AG04450 (cell line): ENCODE results near the gene KLHL42. TPM values are rescaled to one million over a fixed set of nuclear protein-coding genes. Genes with fewer than 3 reads are reported as not detected.

Experiments used
- CTCF ChIA-PET: fragments of 300-600, 350-600 bp; formaldehyde crosslinking; extraction: SDS; loops from one replicate; lab custom pipeline; 2022; ENCODE audit warnings: antibody characterized with exemption, inconsistent platforms; lab: Charles Lee
- POLR2A ChIA-PET: fragments of 350-600 bp; formaldehyde crosslinking; extraction: SDS; loops from one replicate; lab custom pipeline; 2021; ENCODE audit warnings: antibody characterized with exemption, inconsistent platforms; lab: Yijun Ruan, JAX
- DNase-seq: peaks from one replicate; pipeline ENCODE4 v3.0.0-alpha.2; 2011; ENCODE audit warnings: low read depth, low spot score
- H3K27ac ChIP-seq: one replicate; pipeline ENCODE4 v1.5.1; 2012; ENCODE audit warnings: low read depth, low read length, control low read depth
- H3K27me3 ChIP-seq: one replicate; pipeline ENCODE4 v1.6.0; 2012; ENCODE audit warnings: low read length; ENCODE audit not compliant: control insufficient read depth, insufficient read depth
- H3K4me3 ChIP-seq: 2 replicates; pipeline ENCODE4 v1.5.1; 2011; ENCODE audit warnings: mild to moderate bottlenecking, low read depth, low read length, control low read depth
- H3K9me3 ChIP-seq: 2 replicates; pipeline ENCODE4 v1.5.1; 2012; ENCODE audit warnings: low read length; ENCODE audit not compliant: control insufficient read depth, insufficient read depth
- polyA plus RNA-seq: library from polyadenylated mRNA; depleted of rRNA; stranded (reverse); fragments of >200 nt; gene quantifications from 2 replicates; pipeline ENCODE4 v1.2.3, GENCODE V29; 2011
- TF ChIP-seq, protein P1 (sequence below): IDR thresholded peaks from 2 replicates; pipeline ENCODE4 v1.5.1; 2011; ENCODE audit warnings: low read depth, low read length, control low read depth, inconsistent platforms

The KLHL42 gene
- polyA plus RNA-seq, 1 experiment, result 25.4 TPM

DNA sequence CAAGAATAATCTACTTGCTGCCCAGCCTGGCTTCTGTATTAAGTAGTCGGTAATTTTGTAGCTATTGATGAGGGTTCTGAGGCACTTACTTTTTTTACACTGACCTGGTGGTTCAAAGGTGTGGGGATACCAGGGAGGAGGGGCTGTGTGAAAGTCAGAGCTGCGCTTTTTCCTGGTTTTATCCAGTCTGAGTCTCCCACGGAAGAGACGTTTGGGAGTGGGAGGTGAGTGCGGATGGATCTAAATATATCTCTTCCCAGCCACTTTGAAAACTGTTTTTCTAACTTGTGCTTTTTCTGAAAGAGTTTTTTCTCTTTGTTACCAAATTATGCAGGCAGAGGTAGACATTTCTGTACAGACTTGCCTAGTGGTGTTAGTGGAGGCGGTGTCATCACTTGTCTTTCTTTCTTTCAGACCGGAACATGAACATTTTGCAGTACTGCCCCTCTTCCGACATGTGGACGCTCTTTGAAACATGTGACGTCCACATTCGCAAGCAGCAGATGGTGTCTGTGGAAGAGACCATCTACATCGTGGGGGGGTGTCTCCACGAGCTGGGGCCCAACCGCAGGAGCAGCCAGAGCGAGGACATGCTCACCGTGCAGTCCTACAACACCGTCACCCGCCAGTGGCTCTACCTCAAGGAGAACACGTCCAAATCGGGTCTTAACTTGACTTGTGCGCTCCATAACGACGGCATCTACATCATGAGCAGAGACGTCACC lies 17.4 kb downstream of the KLHL42 start:
- ChIA-PET CTCF (no interaction called here), POLR2A (no interaction called here)

DNA sequence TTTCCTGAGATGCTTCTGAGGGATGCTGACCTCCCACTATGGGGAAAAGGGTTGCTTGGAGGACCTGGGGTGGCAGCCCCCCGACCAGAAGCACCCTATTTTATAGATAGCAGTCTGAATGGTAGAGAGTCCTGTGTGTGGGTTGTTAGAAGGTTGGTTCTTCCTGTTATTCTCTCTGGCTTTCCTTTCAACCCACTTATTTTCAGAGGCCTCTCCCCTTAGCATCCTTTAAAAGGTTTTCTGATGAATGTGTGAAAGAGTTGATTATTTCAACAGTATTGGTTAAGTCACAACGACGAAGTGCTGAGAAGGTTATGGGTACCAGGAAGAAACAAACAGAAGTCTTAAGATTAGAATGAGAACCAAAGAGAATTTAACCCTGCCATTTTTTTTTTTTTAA lies 20.8 kb downstream of the KLHL42 start:
- no peak overlapping the region for H3K27ac ChIP-seq
- H3K9me3 ChIP-seq, result no peaks in the 10 kb centered on the region
- ChIA-PET POLR2A (no interaction called here), CTCF (no interaction called here)
- H3K27me3 ChIP-seq, result no peaks in the 10 kb centered on the region
- TF ChIP-seq, protein P1, sequence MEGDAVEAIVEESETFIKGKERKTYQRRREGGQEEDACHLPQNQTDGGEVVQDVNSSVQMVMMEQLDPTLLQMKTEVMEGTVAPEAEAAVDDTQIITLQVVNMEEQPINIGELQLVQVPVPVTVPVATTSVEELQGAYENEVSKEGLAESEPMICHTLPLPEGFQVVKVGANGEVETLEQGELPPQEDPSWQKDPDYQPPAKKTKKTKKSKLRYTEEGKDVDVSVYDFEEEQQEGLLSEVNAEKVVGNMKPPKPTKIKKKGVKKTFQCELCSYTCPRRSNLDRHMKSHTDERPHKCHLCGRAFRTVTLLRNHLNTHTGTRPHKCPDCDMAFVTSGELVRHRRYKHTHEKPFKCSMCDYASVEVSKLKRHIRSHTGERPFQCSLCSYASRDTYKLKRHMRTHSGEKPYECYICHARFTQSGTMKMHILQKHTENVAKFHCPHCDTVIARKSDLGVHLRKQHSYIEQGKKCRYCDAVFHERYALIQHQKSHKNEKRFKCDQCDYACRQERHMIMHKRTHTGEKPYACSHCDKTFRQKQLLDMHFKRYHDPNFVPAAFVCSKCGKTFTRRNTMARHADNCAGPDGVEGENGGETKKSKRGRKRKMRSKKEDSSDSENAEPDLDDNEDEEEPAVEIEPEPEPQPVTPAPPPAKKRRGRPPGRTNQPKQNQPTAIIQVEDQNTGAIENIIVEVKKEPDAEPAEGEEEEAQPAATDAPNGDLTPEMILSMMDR, result no peak
- H3K4me3 ChIP-seq, result no peak overlapping the region
- DNase-seq, result no peak

More for the DNA sequence above, 17.4 kb downstream of the KLHL42 start:
- no peaks in the 10 kb centered on the region for H3K9me3 ChIP-seq
- H3K27ac ChIP-seq, result no peak overlapping the region
- no peak overlapping the region for H3K4me3 ChIP-seq
- TF ChIP-seq, protein P1, result no peak
- H3K27me3 ChIP-seq, result no peaks in the 10 kb centered on the region
- no peak for DNase-seq

DNA sequence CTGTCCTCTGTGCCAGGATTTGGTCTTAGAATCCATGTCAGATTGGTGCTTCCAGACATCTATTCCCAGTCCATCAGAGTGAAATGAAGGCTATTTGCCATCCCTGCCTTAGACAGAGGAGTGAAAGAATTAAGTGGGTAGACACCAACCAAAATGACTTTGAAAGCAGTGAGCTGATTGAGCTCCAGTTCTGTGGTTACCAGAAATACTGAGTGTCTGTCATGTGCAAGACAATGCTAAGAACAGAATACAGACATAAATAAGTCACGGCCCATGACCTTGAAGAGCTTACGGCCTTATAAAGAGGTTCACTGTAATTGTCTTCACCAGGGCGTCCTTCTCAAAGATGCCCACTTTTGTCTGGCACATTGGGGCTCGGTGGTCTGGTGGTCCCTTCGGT lies 21.6 kb downstream of the KLHL42 start:
- ChIA-PET CTCF (interaction anchor here (0.6 to 1.5 kb wide), 2 partner anchors 20 to 69 kb away, joined by 5 read pairs; no protein-coding TSS in a partner anchor), POLR2A (interaction anchor here (1.0 kb wide), 1 partner anchor 21 kb away, joined by 3 read pairs; the partner anchor contains the start of genes KLHL42 and MANSC4)
- no peaks in the 10 kb centered on the region for H3K27me3 ChIP-seq
- TF ChIP-seq, protein P1, result no peak
- H3K9me3 ChIP-seq, result no peaks in the 10 kb centered on the region
- no peak for DNase-seq
- no peak overlapping the region for H3K4me3 ChIP-seq
- H3K27ac ChIP-seq, result no peak overlapping the region

- Histone ChIP-seq H3K27me3 (no peaks in the 10 kb centered on the region), H3K27ac (no peak overlapping the region), H3K4me3 (no peak overlapping the region), H3K9me3 (no peaks in the 10 kb centered on the region)
- no peak for DNase-seq
- TF ChIP-seq, protein P1, result no peak
- CTCF ChIA-PET, result interaction anchor here (1.5 kb wide), 1 partner anchor 19 kb away, joined by 5 read pairs; no protein-coding TSS in a partner anchor
- POLR2A ChIA-PET, result interaction anchor here (1.0 kb wide), 1 partner anchor 22 kb away, joined by 3 read pairs; the partner anchor contains the start of genes KLHL42 and MANSC4
Measured at GRCh38 chr12:27802511-27802910, 22.5 kb downstream of the KLHL42 start.

DNA sequence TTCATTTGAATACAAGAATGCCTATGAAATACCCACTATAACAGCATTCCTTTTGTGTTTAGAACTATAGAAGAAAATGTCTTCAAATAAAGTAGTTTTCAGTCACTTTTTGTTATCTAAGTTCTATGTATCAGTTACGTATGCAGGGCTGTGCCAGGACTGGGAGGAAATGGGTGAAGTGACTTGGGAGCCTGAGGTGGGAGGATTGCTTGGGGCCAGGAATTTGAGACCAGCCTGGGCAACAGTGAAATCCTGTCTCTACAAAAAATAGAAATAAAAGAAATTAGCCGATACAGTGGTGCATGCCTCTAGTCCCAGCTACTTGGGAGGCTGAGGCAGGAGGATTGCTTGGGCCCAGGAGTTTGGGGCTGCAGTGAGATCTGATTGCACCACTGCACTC lies 22.9 kb downstream of the KLHL42 start:
- TF ChIP-seq, protein P1, result no peak
- no peak overlapping the region for H3K27ac ChIP-seq
- ChIA-PET CTCF (interaction anchor here (1.5 kb wide), 1 partner anchor 19 kb away, joined by 5 read pairs; no protein-coding TSS in a partner anchor), POLR2A (no interaction called here)
- no peak for DNase-seq
- H3K4me3 ChIP-seq, result no peak overlapping the region
- H3K9me3 ChIP-seq, result no peaks in the 10 kb centered on the region
- no peaks in the 10 kb centered on the region for H3K27me3 ChIP-seq
